ENCODE data around the gene JOSD2.

DNA sequence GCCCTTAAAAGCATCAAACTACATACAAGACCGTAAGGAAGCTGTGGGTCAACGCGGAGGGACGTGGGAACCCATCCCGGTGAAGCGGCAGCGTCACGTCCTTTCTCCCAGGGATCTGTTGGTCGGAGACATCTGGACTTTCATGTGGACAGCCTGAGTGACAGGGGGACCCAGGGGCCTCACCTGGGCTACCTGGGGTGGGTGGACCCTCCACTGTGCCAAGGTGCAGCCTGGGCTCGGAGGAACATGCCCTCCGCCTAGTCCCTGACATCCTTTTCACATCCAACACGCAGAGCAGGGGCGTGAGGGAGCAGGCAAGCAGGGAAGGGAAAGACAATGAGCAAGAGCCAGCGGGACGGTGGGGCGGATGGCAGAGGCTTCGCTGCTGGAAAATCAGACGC lies 20.6 kb downstream of the JOSD2 start:
- TF ChIP-seq, protein P1, sequence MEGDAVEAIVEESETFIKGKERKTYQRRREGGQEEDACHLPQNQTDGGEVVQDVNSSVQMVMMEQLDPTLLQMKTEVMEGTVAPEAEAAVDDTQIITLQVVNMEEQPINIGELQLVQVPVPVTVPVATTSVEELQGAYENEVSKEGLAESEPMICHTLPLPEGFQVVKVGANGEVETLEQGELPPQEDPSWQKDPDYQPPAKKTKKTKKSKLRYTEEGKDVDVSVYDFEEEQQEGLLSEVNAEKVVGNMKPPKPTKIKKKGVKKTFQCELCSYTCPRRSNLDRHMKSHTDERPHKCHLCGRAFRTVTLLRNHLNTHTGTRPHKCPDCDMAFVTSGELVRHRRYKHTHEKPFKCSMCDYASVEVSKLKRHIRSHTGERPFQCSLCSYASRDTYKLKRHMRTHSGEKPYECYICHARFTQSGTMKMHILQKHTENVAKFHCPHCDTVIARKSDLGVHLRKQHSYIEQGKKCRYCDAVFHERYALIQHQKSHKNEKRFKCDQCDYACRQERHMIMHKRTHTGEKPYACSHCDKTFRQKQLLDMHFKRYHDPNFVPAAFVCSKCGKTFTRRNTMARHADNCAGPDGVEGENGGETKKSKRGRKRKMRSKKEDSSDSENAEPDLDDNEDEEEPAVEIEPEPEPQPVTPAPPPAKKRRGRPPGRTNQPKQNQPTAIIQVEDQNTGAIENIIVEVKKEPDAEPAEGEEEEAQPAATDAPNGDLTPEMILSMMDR (IDR thresholded peaks at IDR 0.05; ENCODE audit: low read length) = no peak
- no peak for TF ChIP-seq EZH2 (optimal IDR thresholded peaks at IDR 0.05; ENCODE audit: low read depth, low read length)
